GM12878 (cell line): ENCODE data around the gene MEF2C. TPM values are rescaled to one million over a fixed set of nuclear protein-coding genes. Genes with fewer than 3 reads are reported as not detected.

Source experiments
- ASH2L ChIP-seq: fragments of 300-600, 200-600 bp; sonication (generic); IDR thresholded peaks from 2 replicates; pipeline ENCODE4 v1.6.1; 2017; ENCODE audit warnings: low read depth, mild to moderate bottlenecking, borderline replicate concordance
- ATF7 ChIP-seq: fragments of 450-650 bp; IDR thresholded peaks from 2 replicates; pipeline ENCODE4 v1.6.1; 2016; ENCODE audit warnings: low read depth, mild to moderate bottlenecking
- BCL11A ChIP-seq: IDR thresholded peaks from 2 replicates; pipeline ENCODE4 v1.6.1; 2011; ENCODE audit warnings: low read depth, low read length
- BHLHE40 ChIP-seq, 2 experiments: fragments of 450-650 bp in 1 of 2; IDR thresholded peaks; 2 replicates each; pipeline ENCODE4 v1.6.1; 2011 to 2017; ENCODE audit warnings: low read depth in 2 of 2, borderline replicate concordance in 1 of 2, improper control_type of control experiment in 1 of 2, low read length in 1 of 2, mild to moderate bottlenecking in 1 of 2
- CBX3 ChIP-seq: fragments of 200-600 bp; sonication (generic); IDR thresholded peaks from 2 replicates; pipeline ENCODE4 v1.6.1; 2016; ENCODE audit warnings: low read depth, borderline replicate concordance
- CEBPB ChIP-seq, 2 experiments: fragments of 150-350 bp in 1 of 2; IDR thresholded peaks; 2 replicates each; pipeline ENCODE4 v1.6.1; 2012 to 2014; ENCODE audit warnings: low read depth in 2 of 2, low read length in 2 of 2, borderline replicate concordance in 1 of 2, inconsistent platforms in 1 of 2
- CREM ChIP-seq: IDR thresholded peaks from 2 replicates; pipeline ENCODE4 v1.6.1; 2014; ENCODE audit warnings: antibody characterized with exemption, low read depth
- DPF2 ChIP-seq: fragments of 450-650 bp; IDR thresholded peaks from 2 replicates; pipeline ENCODE4 v1.6.1; 2017; ENCODE audit warnings: mild to moderate bottlenecking
- EP300 ChIP-seq, 2 experiments: fragments of 150-350 bp in 1 of 2; IDR thresholded peaks; 2 replicates each; pipeline ENCODE4 v1.6.1; 2011 to 2012; ENCODE audit warnings: low read depth in 2 of 2, low read length in 2 of 2, borderline replicate concordance in 1 of 2, improper control_type of control experiment in 1 of 2, inconsistent platforms in 1 of 2; ENCODE audit not compliant: control insufficient read depth in 1 of 2
- FOXK2 ChIP-seq: fragments of 450-650 bp; IDR thresholded peaks from 2 replicates; pipeline ENCODE4 v1.6.1; 2017; ENCODE audit warnings: mild to moderate bottlenecking, moderate library complexity
- GATAD2B ChIP-seq: fragments of 450-650 bp; conservative IDR thresholded peaks from 2 replicates; pipeline ENCODE4 v1.6.1; 2017; ENCODE audit warnings: low read depth, mild to moderate bottlenecking, moderate library complexity
- HDAC6 ChIP-seq: fragments of 200-600 bp; sonication (generic); IDR thresholded peaks from one replicate; pipeline ENCODE4 v1.8.0; 2017; ENCODE audit warnings: antibody characterized with exemption; ENCODE audit not compliant: unreplicated experiment
- IKZF2 ChIP-seq, 2 experiments: fragments of 450-650 bp; IDR thresholded peaks; 2 replicates each; pipeline ENCODE4 v1.6.1; 2017; ENCODE audit warnings: mild to moderate bottlenecking in 2 of 2, moderate library complexity in 2 of 2
- MTA2 ChIP-seq: fragments of 450-650 bp; IDR thresholded peaks from 2 replicates; pipeline ENCODE4 v1.6.1; 2016; ENCODE audit warnings: low read depth, mild to moderate bottlenecking, moderate library complexity
- MXI1 ChIP-seq: fragments of 150-350 bp; IDR thresholded peaks from 2 replicates; pipeline ENCODE4 v1.6.1; 2011; ENCODE audit warnings: low read depth, mild to moderate bottlenecking, inconsistent platforms, low read length, improper control_type of control experiment
- NRF1 ChIP-seq: conservative IDR thresholded peaks from 2 replicates; pipeline ENCODE4 v1.6.1; 2011; ENCODE audit warnings: mild to moderate bottlenecking, low read depth, low read length, improper control_type of control experiment
- RB1 ChIP-seq: fragments of 450-650 bp; formaldehyde crosslinking; IDR thresholded peaks from 2 replicates; pipeline ENCODE4 v1.6.1; 2017; ENCODE audit warnings: mild to moderate bottlenecking, borderline replicate concordance
- RUNX3 ChIP-seq: IDR thresholded peaks from 2 replicates; pipeline ENCODE4 v1.6.1; 2012; ENCODE audit warnings: low read length, inconsistent platforms
- SRF ChIP-seq, 2 experiments: IDR thresholded peaks; 2 replicates each; pipeline ENCODE4 v1.6.1; 2011; ENCODE audit warnings: low read depth in 2 of 2, low read length in 2 of 2, mild to moderate bottlenecking in 1 of 2, moderate library complexity in 1 of 2
- SUZ12 ChIP-seq: fragments of 200-600 bp; sonication (generic); IDR thresholded peaks from one replicate; pipeline ENCODE4 v1.6.1; 2018; ENCODE audit warnings: antibody characterized with exemption, mild to moderate bottlenecking; ENCODE audit not compliant: unreplicated experiment
- WRNIP1 ChIP-seq: IDR thresholded peaks from 2 replicates; pipeline ENCODE4 v1.6.1; 2011; ENCODE audit warnings: low read depth, low read length, improper control_type of control experiment, borderline replicate concordance
- ZNF217 ChIP-seq: fragments of 450-650 bp; IDR thresholded peaks from 2 replicates; pipeline ENCODE4 v1.6.1; 2017; ENCODE audit warnings: antibody characterized with exemption, mild to moderate bottlenecking
- ZNF622 ChIP-seq: fragments of 450-650 bp; IDR thresholded peaks from 2 replicates; pipeline ENCODE4 v1.6.1; 2017; ENCODE audit warnings: mild to moderate bottlenecking, inconsistent platforms
- polyA plus RNA-seq, 11 experiments: library from polyadenylated mRNA; depleted of rRNA in 4 of 11; unstranded in 6 of 11; stranded (reverse) in 5 of 11; fragments of >200 nt; fragmentation: Nextera tagmentation in 4 of 11; fragmentation: Illumina TruSeq in 1 of 11; extraction: Ambion mirVana in 4 of 11; extraction: Trizol in 1 of 11; gene quantifications; 1 replicate in 1 of 11; 2 replicates in 10 of 11; pipeline versions ENCODE4 v1.2.1 to v1.2.3, GENCODE V29; 2011 to 2016; ENCODE audit warnings: inconsistent platforms in 2 of 11, missing spikeins in 2 of 11, low read depth in 1 of 11
- total RNA-seq, 4 experiments: library from RNA; depleted of rRNA in 3 of 4; stranded (reverse); fragments of >200 nt in 3 of 4; fragmentation: Illumina TruSeq in 1 of 4; extraction: Trizol in 1 of 4; gene quantifications; 2 replicates each; pipeline versions ENCODE4 v1.2.1 to v1.2.3, GENCODE V29; 2013 to 2021
- TF ChIP-seq, protein P1 (sequence below): IDR thresholded peaks from 2 replicates; pipeline ENCODE4 v1.6.1; 2012; ENCODE audit warnings: low read depth, low read length, improper control_type of control experiment
- TF ChIP-seq, protein P2 (sequence below): IDR thresholded peaks from 2 replicates; pipeline ENCODE4 v1.6.1; 2012; ENCODE audit warnings: low read depth, low read length, improper control_type of control experiment
- TF ChIP-seq, protein P3 (sequence below): fragments of 450-650 bp; IDR thresholded peaks from 2 replicates; pipeline ENCODE4 v1.6.1; 2016; ENCODE audit warnings: mild to moderate bottlenecking, moderate library complexity, borderline replicate concordance

The MEF2C gene
- total and polyA plus RNA-seq, 10 of the 15 experiments (the other 5 are each of a cell fraction or from before 2014, with no cell fraction given): 104 to 225 (median 180) TPM

DNA sequence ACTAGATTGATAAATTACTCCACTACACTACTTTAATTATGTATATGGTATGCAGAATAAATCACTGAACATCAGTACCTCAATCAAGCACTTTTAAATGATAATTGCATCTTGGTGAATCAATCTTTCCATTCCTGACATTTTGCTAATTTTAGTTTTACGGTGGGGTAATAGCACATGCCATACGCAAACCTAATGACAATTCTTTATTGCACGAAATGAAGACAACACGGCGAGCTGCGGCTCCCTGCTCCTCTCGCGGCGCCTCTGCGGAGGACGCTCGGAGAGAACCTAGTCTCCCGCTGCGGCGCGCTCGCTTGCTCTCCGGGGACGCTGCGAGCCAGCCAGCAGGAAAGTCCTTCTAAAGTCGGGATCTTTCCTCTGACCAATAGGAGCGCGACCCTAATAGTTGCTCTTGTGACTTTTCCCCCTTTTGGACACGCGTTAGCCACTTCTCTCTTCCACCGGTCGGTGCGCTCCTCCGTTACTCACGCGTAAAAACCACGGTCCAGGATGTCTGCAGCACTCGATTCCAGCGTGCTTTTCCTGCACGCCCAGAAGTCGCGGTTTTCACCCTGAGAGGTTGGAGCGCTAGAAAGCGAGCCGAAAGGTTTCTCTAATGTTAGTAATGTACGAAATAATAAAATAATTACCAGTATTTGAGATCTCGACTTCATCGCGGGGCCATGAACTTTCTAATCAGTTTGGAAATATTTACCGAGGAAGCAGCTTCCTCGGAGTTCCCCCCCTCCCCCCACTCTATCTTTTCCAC lies 1.0 kb upstream of the MEF2C start (continued):
- no peak for TF ChIP-seq SRF (IDR thresholded peaks at IDR 0.05; ENCODE audit: low read depth in 2 of 2, low read length in 2 of 2)
- TF ChIP-seq GATAD2B: peak; percentile 62; the same call in 1 of the 2 replicates
- 0 out of 4 replicates have a peak, but pooled peaks of 1 of the 2 experiments have one; percentile 13 for TF ChIP-seq EP300 (IDR thresholded peaks at IDR 0.05; ENCODE audit: borderline replicate concordance in 1 of 2, control insufficient read depth in 1 of 2, low read depth in 2 of 2, low read length in 2 of 2)
- peak; percentile 84 for TF ChIP-seq RUNX3
- 0 out of 2 replicates have a peak, but pooled peaks have one; percentile 77 for TF ChIP-seq ASH2L
- TF ChIP-seq NRF1: no peak
- TF ChIP-seq, protein P1, sequence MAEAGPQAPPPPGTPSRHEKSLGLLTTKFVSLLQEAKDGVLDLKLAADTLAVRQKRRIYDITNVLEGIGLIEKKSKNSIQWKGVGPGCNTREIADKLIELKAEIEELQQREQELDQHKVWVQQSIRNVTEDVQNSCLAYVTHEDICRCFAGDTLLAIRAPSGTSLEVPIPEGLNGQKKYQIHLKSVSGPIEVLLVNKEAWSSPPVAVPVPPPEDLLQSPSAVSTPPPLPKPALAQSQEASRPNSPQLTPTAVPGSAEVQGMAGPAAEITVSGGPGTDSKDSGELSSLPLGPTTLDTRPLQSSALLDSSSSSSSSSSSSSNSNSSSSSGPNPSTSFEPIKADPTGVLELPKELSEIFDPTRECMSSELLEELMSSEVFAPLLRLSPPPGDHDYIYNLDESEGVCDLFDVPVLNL: no peak
- TF ChIP-seq, protein P2, sequence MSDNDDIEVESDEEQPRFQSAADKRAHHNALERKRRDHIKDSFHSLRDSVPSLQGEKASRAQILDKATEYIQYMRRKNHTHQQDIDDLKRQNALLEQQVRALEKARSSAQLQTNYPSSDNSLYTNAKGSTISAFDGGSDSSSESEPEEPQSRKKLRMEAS: no peak
- TF ChIP-seq WRNIP1: no peak
- no peak for TF ChIP-seq SUZ12
- TF ChIP-seq MXI1: peak; percentile 37; the same call in 1 of the 2 replicates
- peak; percentile 82 for TF ChIP-seq HDAC6
- TF ChIP-seq CEBPB (IDR thresholded peaks at IDR 0.05; ENCODE audit: borderline replicate concordance in 1 of 2, low read depth in 2 of 2, low read length in 2 of 2): no peak
- TF ChIP-seq BCL11A: 0 out of 2 replicates have a peak, but pooled peaks have one; percentile 8
- TF ChIP-seq IKZF2 (IDR thresholded peaks at IDR 0.05): peak; percentile 66 to 67
- TF ChIP-seq ZNF622: no peak
- TF ChIP-seq MTA2: 0 out of 2 replicates have a peak, but pooled peaks have one; percentile 12
- no peak for TF ChIP-seq FOXK2
- TF ChIP-seq, protein P3, sequence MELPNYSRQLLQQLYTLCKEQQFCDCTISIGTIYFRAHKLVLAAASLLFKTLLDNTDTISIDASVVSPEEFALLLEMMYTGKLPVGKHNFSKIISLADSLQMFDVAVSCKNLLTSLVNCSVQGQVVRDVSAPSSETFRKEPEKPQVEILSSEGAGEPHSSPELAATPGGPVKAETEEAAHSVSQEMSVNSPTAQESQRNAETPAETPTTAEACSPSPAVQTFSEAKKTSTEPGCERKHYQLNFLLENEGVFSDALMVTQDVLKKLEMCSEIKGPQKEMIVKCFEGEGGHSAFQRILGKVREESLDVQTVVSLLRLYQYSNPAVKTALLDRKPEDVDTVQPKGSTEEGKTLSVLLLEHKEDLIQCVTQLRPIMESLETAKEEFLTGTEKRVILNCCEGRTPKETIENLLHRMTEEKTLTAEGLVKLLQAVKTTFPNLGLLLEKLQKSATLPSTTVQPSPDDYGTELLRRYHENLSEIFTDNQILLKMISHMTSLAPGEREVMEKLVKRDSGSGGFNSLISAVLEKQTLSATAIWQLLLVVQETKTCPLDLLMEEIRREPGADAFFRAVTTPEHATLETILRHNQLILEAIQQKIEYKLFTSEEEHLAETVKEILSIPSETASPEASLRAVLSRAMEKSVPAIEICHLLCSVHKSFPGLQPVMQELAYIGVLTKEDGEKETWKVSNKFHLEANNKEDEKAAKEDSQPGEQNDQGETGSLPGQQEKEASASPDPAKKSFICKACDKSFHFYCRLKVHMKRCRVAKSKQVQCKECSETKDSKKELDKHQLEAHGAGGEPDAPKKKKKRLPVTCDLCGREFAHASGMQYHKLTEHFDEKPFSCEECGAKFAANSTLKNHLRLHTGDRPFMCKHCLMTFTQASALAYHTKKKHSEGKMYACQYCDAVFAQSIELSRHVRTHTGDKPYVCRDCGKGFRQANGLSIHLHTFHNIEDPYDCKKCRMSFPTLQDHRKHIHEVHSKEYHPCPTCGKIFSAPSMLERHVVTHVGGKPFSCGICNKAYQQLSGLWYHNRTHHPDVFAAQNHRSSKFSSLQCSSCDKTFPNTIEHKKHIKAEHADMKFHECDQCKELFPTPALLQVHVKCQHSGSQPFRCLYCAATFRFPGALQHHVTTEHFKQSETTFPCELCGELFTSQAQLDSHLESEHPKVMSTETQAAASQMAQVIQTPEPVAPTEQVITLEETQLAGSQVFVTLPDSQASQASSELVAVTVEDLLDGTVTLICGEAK: no peak
- TF ChIP-seq BHLHE40 (IDR thresholded peaks at IDR 0.05; ENCODE audit: borderline replicate concordance in 1 of 2, low read depth in 2 of 2, low read length in 1 of 2): peak; percentile 91 to 93
- no peak for TF ChIP-seq RB1
- TF ChIP-seq DPF2: peak; percentile 58; the same call in 1 of the 2 replicates
- 0 out of 2 replicates have a peak, but pooled peaks have one; percentile 16 for TF ChIP-seq ZNF217
- peak; percentile 35; the same call in 1 of the 2 replicates for TF ChIP-seq CREM
- TF ChIP-seq CBX3: no peak
- no peak for TF ChIP-seq ATF7
